SK-MEL-5 (cell line): Measurements from ENCODE around the gene NCBP2L. TPM values are rescaled to one million over a fixed set of nuclear protein-coding genes. Genes with fewer than 3 reads are reported as not detected.

Experiments
- DNase-seq: peaks from one replicate; pipeline ENCODE4 v3.0.0-alpha.2; 2016; ENCODE audit warnings: low read depth, low spot score
- in situ Hi-C: cut with HindIII; loops from 2 replicates; pipeline ENCODE4 v1.10.0; 2016; ENCODE audit warnings: low sequenced_read_pairs, high pct_unique_total_duplicates, low pct_unique_long_range_greater_than_20kb
- polyA plus RNA-seq, 2 experiments: library from polyadenylated mRNA; depleted of rRNA; stranded (reverse); fragments of >200 nt; gene quantifications; 2 replicates each; pipeline ENCODE4 v1.2.3, GENCODE V29; 2015
- total RNA-seq: library from RNA; depleted of rRNA; stranded (reverse); fragments of >200 nt; shearing (Covaris generic); gene quantifications from 2 replicates; pipeline ENCODE4 v1.2.3, GENCODE V29; 2014; rRNA removed

NCBP2L gene
- total RNA-seq: not detected in 2 replicates
- not detected in 2 replicates for polyA plus RNA-seq (2015; cell fraction: cytosol; rRNA removed)
- not detected in 2 replicates for polyA plus RNA-seq (2015; cell fraction: nucleus; rRNA removed)

DNA sequence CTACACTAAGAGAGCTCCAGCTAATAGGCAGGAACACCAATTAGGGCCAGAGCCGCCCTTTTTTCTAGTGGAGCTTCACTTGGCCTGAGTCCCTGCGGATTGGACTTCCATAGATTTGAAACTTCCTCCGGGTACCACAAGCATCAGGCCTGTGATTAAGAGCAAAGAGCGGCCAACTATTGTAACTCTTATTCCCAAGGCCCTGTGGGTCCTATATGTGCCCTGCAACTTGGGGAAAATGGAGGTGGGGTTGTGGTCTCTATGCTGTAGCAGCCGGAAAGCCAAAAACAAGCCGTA, at the start of gene NCBP2L:
TSS of gene NCBP2L (plus strand) at position 198 of the 297 bp plus-strand sequence. CDS start 16,488 bp downstream, outside the sequence.
- in situ Hi-C loops: no loop called here
- no peak for DNase-seq

GRCh38 chrX:107728371-107729099, 49.0 kb upstream of the NCBP2L start:
- in situ Hi-C loops: no loop called here
- no peak for DNase-seq

- in situ Hi-C loops: no loop called here
- DNase-seq: no peak
Measured at GRCh38 chrX:107729558-107730297, 47.8 kb upstream of the NCBP2L start.

DNA sequence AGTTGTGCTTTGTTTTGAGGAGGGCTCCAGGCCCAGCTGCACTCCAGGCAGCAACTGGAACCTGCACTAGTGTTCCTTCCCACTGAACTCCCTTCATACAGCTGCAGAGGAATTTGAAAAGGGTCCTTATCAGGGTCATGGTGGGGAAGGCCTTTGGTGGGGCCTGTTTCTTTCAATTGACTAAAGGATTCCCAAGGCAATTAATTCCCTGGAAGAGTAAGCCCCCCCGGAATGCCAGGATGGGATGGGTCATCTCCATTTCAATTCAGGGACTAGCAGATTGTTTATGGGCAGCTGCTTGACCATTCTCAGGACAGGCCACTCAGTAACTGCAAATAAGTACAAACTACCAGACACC, 47.3 kb upstream of the NCBP2L start:
- in situ Hi-C loops: no loop called here
- DNase-seq: no peak

DNA sequence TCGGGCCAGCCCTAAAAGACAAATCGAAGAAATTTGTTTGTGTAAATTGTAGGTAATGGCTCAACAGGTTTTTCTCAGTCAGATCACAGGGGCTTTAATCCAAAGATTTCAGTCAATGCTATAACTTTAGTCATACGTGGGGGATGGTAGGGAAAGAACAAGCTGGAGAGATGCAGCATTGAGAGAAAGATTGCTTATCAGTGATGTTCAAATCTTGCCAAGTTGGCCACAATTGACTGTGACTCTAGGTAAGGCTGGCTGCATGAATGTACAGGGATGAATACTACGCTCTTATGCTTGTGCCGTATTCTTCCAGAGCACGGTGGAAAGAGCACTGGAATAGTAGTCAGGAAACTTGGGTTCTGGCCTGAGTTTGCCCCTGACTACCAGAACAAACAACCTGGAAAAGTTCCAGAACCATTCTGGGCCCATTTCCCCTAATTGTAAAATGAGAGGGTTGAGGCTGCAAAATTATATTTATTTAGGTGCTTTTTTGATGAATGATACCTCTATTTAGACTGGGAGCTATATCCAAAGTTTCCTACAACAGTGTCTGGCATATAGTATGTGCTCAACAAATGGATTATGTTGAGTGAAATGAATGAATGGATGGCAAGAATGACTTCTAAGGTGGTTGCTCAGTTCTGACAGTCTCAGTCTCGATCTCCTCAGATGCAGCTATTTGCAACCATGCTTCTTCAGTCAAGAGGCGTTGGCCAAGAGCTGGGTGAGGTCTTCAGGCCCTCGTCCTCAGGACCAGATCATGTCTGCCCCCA, 46.4 kb upstream of the NCBP2L start:
- in situ Hi-C loops: no loop called here
- DNase-seq: no peak

- peak; percentile 63 for DNase-seq
- in situ Hi-C loops: no loop called here
Measured at GRCh38 chrX:107731831-107732502, 45.6 kb upstream of the NCBP2L start.

DNA sequence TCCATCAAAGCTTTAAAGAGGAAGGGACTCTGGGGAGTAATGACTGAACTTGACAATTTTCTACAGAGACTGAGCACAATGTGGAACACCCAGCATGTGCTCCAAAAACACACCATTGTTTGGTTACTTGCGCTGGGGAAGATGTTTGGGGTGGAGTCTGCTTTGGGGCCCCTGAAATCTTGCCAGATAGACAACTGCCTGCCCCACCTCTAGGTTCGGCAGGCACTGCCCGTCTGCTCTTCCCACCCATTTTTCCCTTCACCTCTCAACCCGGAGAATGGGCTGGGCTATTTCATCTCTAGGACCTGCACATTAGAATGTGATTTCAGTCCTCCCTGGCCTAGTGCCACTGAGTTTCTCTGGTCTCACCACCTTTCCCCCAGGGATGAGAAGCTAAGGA, 43.8 kb upstream of the NCBP2L start:
- DNase-seq: no peak
- in situ Hi-C loops: no loop called here

DNA sequence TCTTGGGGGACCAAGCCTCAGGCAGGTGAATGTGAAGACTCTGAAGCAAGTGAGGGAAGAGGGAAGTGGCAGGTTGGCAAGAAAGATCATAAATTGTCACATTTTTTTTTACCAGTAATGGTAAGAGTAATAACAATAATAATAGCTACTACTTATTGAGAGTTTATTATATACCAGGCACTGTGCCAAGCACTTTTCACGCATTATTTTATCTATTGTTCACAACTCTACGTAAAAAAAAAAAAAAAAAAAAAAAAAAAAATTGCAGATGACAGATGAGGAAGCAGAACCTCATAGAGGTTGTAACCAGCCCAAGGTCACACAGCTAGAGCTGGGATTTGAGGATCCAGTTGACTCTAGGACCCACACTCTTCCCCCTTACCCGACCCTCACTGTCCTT, 42.9 kb upstream of the NCBP2L start:
- DNase-seq: no peak
- in situ Hi-C loops: no loop called here

DNA sequence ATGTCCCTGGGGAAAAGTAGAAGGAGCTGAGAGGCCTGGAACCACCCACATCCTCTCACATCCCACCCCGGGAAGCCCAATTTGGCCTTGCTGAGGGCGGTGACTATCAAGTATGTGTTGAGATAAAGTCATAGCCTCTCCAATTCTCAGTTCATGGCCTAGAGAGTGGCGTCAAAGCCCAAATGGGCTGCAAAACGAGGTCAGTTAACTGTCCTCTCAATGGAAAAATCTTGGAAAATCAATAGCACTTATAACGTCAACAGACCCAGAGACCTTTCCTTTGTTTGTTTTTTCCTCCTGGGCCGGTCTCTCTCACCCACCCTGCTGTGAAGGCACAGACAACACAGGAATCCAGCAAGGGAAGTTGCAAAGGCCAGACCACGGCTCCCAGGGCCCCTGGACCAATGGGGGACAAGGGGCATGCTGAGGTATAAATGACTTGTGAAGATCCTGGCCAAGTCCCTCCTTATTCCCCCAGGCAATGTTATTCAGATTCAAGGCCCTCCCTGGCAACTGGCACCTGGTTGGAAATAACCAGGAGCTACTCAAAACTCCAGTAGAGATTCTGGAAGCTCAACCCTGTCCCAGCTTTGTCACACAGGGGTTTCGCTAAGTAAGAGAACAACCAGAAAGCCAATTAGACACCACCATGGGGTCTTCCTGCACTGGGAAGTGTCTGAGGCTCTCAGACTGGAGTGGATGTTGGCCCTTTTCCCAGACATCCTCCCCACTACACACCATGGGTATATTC, 40.6 kb upstream of the NCBP2L start:
- in situ Hi-C loops: no loop called here
- no peak for DNase-seq

DNA sequence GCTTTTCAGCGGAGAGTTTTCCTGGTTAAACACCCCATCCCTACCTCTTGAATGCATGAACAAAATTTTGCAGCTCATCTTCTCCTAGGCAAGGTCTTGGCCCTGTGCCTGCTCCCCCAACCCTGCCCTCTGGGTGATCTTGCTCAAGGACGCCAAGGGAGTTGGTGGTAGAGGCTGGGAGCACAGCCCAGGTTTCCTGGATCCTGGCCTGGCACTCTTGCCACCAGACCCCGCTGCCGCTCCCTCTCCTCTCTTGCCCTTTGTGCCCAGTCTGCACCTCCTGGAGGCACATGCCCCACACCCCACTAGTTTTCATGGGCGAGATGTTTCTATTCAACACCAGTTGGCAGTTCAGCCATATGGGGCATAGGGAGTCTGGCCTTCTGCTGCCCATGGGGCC, 39.3 kb upstream of the NCBP2L start:
- no peak for DNase-seq
- in situ Hi-C loops: no loop called here

DNA sequence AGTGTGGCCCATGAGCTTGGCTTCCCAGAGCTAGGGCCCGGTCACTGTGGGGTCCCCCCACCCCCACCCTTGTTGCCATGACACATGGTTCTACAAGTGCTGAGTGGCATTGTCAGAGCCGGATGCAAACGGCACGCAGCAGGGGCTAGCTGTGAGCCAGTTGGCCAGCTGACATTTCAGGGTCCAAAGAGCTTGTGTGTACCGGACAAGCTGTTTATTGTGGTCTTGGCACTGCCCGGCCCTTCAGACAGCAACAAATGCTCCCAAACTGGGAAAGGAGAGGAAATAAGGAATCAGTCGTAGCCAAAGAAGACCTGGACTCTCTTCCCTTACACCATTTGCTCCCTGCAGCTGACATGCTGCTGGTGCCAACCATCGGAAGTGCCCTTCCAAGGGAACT, 38.8 kb upstream of the NCBP2L start:
- in situ Hi-C loops: no loop called here
- DNase-seq: no peak

- no peak for DNase-seq
- in situ Hi-C loops: no loop called here
Measured at GRCh38 chrX:107739541-107739940, 38.0 kb upstream of the NCBP2L start.

DNA sequence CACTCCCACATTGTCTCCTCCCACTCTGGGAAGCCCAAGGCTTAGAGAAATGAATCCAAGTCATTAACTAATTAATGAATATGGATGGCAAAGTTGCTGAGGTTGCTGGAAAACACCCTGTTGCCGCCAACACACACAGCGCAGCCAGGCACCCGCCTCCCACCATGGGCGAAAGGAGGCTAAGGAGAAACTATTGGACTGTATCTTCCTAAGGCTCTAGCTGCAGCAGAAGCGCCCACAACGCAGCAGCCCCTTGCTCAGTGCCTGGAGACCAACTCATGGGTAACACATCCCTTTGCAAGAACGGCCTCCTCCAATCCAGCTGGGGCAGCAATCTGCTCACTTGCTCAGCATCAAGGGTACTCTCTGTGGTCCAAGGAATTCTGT, 36.1 kb upstream of the NCBP2L start:
- DNase-seq: no peak
- in situ Hi-C loops: no loop called here

DNA sequence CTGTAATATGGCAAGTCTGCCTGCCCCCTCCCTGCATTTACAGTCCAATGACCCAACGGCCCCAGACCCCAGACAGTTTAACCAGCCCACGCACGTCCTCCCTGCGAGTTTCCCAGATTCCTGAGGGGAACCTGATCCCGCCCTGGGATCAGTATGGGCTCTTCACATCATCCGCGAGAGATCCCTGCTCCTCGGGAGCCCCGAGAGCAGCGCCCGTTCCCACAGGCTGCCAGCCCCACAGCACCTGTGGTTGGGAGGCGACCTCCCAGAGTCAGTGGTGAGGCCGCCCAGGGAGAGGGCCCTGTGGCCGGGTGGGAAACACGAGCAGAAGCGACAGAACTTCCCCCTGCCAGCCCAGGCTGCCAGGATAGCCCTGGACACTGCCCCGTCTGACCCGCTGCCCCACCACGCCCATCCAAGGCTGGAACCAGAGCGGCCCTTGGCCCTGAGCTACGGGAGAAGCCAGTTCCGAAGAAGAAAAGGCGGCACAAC, 34.8 kb upstream of the NCBP2L start:
- in situ Hi-C loops: no loop called here
- DNase-seq: no peak

DNA sequence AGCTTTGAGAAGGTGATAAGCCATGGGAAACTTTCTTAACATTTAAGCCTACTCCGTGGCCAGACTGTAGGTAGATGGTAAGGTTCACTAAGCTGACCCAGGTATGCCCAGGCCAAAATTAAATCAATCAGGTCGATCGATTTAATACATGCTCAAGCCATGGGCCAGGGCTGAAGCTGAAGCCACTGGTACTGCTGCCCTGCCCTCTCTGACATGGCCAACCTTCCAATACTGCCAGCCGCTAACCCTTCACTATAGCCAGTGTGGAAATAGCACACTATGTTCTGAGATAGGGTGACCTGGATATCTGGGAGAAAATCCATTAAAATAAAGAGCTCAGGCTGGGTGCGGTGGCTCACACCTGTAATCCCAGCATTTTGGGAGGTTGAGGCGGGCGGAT, 33.5 kb upstream of the NCBP2L start:
- in situ Hi-C loops: no loop called here

DNA sequence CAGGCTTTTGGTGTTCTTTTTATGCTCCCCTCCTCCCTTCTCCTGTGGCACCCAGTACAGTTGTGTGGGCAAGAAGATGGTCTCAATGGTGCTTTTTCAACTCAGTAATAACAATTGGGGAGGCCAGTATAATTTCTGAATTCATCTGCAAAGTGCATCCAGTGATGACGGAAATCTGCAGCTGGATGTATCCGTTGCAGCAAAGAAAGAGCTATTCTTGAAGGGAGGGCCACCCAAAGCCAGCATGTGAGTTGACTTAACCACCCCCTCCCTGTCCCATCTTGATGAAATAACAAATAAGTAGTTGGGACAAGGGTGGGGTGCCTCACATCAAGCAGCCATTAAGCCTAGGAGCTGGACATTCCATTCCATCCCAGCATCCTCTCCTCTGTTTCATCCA, 32.7 kb upstream of the NCBP2L start:
- in situ Hi-C loops: no loop called here
- DNase-seq: no peak

More for the DNA sequence above, 33.5 kb upstream of the NCBP2L start:
- DNase-seq: no peak

DNA sequence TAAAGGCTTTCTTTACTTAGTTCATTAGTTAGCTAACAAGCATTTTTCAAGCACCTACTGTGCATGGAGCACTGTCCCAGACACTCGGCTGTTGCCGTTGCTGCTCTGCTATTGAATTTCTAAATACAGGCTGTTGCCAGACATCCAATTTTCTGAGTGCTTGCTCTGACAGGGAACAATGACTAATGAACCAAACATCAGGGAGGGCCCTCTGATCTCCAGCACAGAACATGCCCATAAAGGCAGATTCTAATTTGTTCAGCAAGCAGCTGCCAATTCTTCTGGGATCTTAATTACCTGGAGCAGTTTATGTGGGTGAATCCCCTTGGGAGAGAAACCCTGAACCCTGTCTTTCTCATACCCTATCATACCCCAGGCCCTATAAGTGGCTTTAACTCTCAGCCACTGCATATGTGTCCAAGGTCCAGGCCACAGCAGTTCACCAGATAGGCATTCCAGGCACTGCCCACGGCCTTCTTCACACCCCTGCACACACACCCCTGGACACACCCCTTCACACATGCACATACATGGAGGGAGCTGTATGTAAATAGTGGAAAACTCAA, 29.9 kb upstream of the NCBP2L start:
- in situ Hi-C loops: no loop called here
- DNase-seq: no peak
